EL (cell line): ENCODE data around the gene CTAGE1.
"Not testable (repeated sequence)": the region's sequence is repeated elsewhere in the genome, so short reads cannot be mapped to it uniquely, and the experiment has no call there.

Experiments
- DNase-seq: peaks from one replicate; pipeline ENCODE4 v3.0.0-alpha.2; 2016

The CTAGE1 gene

GRCh38 chr18:22417496-22418188 lies at the start of gene CTAGE1:
Gene CTAGE1, minus strand, starts transcription at chr18:22417915. Its CDS starts 104 bp downstream, at chr18:22417811.
- peak; percentile 76 for DNase-seq

- peak; percentile 89 for DNase-seq
These were observed 49.1 kb upstream of the CTAGE1 start for GRCh38 chr18:22466608-22467395.

- peak; percentile 97 for DNase-seq
These were observed 48.2 kb upstream of the CTAGE1 start for GRCh38 chr18:22465859-22466457.

GRCh38 chr18:22463076-22463475 lies 45.4 kb upstream of the CTAGE1 start:
- DNase-seq = no peak

- DNase-seq = no peak
These were observed 41.8 kb upstream of the CTAGE1 start for GRCh38 chr18:22459491-22459890.

- no peak for DNase-seq
These were observed 39.8 kb upstream of the CTAGE1 start for GRCh38 chr18:22457524-22457923.

- DNase-seq = no peak
These were observed 38.8 kb upstream of the CTAGE1 start for GRCh38 chr18:22456547-22456946.

- no peak for DNase-seq
These were observed 38.4 kb upstream of the CTAGE1 start for GRCh38 chr18:22456116-22456480.

GRCh38 chr18:22455425-22456115 lies 37.9 kb upstream of the CTAGE1 start:
- DNase-seq = no peak

GRCh38 chr18:22453315-22453714 lies 35.6 kb upstream of the CTAGE1 start:
- no peak for DNase-seq

GRCh38 chr18:22452226-22452668 lies 34.5 kb upstream of the CTAGE1 start:
- DNase-seq = no peak

- DNase-seq = no peak
These were observed 34.1 kb upstream of the CTAGE1 start for GRCh38 chr18:22451796-22452195.

- not testable (repeated sequence) for DNase-seq
These were observed 33.1 kb upstream of the CTAGE1 start for GRCh38 chr18:22450766-22451165.

GRCh38 chr18:22450318-22450717 lies 32.6 kb upstream of the CTAGE1 start:
- DNase-seq = not testable (repeated sequence)

GRCh38 chr18:22449753-22450152 lies 32.0 kb upstream of the CTAGE1 start:
- DNase-seq = not testable (repeated sequence)

GRCh38 chr18:22448238-22448637 lies 30.5 kb upstream of the CTAGE1 start:
- no peak for DNase-seq

- no peak for DNase-seq
These were observed 30.1 kb upstream of the CTAGE1 start for GRCh38 chr18:22447792-22448191.

GRCh38 chr18:22446911-22447310 lies 29.2 kb upstream of the CTAGE1 start:
- DNase-seq = no peak

- no peak for DNase-seq
These were observed 28.6 kb upstream of the CTAGE1 start for GRCh38 chr18:22446325-22446724.

- no peak for DNase-seq
These were observed 23.9 kb upstream of the CTAGE1 start for GRCh38 chr18:22441638-22442037.

- peak; percentile 73 for DNase-seq
These were observed 21.7 kb upstream of the CTAGE1 start for GRCh38 chr18:22439447-22439846.

GRCh38 chr18:22436136-22436535 lies 18.4 kb upstream of the CTAGE1 start:
- DNase-seq = no peak

- DNase-seq = peak; percentile 68
These were observed 17.4 kb upstream of the CTAGE1 start for GRCh38 chr18:22434973-22435608.
